SJSA1 (cell line): ENCODE measurements around the gene IL21R. TPM values are rescaled to one million over a fixed set of nuclear protein-coding genes. Genes with fewer than 3 reads are reported as not detected.
"Not testable (repeated sequence)": the region's sequence is repeated elsewhere in the genome, so short reads cannot be mapped to it uniquely, and the experiment has no call there.

Experiments
- DNase-seq, 2 experiments: peaks; one replicate each; pipeline ENCODE4 v3.0.0-alpha.2; 2015 to 2020; ENCODE audit warnings: low spot score in 2 of 2, low read depth in 1 of 2
- H3K27ac ChIP-seq: fragments of 250-450 bp; sonication (Bioruptor Pico); 2 replicates; pipeline ENCODE4 v1.5.1; 2020; ENCODE audit warnings: mild to moderate bottlenecking, moderate library complexity
- H3K27me3 ChIP-seq: fragments of 250-450 bp; sonication (Bioruptor Pico); replicated peaks from 2 replicates; pipeline ENCODE4 v1.5.1; 2020; ENCODE audit warnings: mild to moderate bottlenecking, moderate library complexity
- H3K36me3 ChIP-seq: fragments of 250-450 bp; sonication (Bioruptor Pico); 2 replicates; pipeline ENCODE4 v1.5.1; 2020; ENCODE audit warnings: mild to moderate bottlenecking
- H3K4me1 ChIP-seq: fragments of 250-450 bp; sonication (Bioruptor Pico); replicated peaks from 2 replicates; pipeline ENCODE4 v1.6.1; 2021; ENCODE audit warnings: mild to moderate bottlenecking
- H3K4me3 ChIP-seq: fragments of 250-450 bp; sonication (Bioruptor Pico); 2 replicates; pipeline ENCODE4 v1.5.1; 2020; ENCODE audit warnings: mild to moderate bottlenecking
- H3K9me3 ChIP-seq: fragments of 250-450 bp; sonication (Bioruptor Pico); replicated peaks from 2 replicates; pipeline ENCODE4 v1.5.1; 2020; ENCODE audit warnings: mild to moderate bottlenecking
- total RNA-seq: library from RNA; depleted of rRNA; stranded (reverse); fragments of >200 nt; shearing (Covaris generic); gene quantifications from 2 replicates; pipeline ENCODE4 v1.2.3, GENCODE V29; 2014

IL21R gene
- total RNA-seq, 1 experiment from 2014 or later = 0.34 TPM

DNA sequence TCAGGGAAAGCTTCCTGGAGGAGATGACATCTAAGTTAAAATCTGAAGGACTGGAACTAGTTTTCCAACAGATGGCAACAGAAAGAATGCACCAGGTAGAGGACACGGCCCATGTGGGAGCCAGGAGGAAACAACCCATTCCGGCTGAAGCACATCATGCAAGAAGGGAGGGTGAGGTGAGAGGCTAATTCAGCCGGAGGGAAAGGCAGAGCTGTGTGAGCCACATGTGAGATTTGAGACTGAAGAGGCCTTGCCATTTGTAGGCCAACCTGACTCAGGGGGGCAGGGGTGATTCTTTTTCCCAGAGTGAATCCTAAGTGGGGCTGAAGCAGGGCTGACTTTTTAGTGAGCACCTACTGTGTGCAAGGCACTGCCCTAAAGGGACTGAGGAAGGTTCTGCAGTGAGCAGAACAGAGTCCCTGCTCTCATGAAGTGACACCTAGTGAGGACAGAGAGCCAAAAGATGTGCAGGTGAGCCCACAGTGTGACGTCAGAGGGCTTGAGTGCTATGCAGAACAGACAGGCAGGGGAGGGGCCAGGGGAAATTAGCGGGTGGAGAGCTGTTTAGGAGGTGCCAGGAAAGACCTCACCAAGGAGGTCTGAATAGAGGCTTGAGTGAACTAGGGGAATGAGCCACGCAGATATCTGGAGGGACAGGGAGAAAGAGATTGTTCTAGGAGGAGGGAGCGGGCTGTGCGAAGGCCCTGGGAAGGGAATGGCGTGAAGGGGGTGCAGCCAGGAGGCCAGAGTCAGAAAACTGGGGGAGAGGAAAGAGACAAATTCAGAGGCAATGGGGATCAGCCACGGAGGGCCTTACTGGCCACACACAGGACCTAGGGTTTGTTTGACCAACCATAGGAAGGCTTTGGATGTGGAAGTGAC lies 19.8 kb upstream of the IL21R start:
- Histone ChIP-seq H3K9me3 (no peaks in the 10 kb centered on the region), H3K4me1 (no peaks in the 10 kb centered on the region), H3K27ac (no peak overlapping the region), H3K27me3 (peaks cover 4% of the 10 kb centered on the region; the same call in 1 of the 2 replicates), H3K4me3 (no peak overlapping the region), H3K36me3 (no peaks in the 10 kb centered on the region)
- no peak for DNase-seq

DNA sequence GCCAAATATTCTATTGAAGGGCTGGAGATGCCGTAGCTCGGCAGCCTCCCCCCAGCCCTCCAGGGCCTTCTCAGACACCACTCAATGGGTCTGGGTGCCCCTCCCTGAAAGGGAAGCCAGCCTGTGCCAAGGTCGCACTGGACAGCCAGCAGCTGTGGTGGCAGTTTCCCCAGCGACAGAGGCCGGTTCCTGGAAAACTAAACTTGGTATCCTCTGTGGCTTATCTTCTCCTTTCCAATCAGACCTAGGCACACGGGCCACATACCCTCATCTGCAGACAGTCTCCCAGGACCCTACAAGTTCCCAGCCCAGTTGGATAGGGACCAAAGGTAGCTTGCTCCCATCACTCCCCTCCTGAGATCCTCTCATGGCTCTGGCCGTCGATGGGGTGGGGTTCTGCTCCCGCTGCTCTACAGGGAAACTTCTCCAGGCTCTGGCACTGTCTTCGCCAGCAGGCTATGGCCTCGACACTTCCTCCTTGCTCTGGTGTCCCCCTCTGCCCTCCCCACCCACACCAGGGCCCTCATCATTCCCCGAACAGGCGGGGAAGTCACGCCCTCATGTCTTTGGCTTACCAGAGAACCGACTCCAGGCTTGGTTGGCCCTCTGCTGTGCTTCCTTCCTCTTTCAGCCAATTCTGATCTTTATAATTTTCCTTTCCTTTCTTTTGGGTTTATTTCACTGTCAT lies 18.3 kb upstream of the IL21R start:
- DNase-seq = no peak
- H3K4me1 ChIP-seq = no peaks in the 10 kb centered on the region
- no peak overlapping the region for H3K4me3 ChIP-seq
- H3K27ac ChIP-seq = no peak overlapping the region
- H3K36me3 ChIP-seq = no peaks in the 10 kb centered on the region
- no peaks in the 10 kb centered on the region for H3K9me3 ChIP-seq
- H3K27me3 ChIP-seq = 0 out of 2 replicates have a peak, but pooled peaks cover 4% of the 10 kb centered on the region

DNA sequence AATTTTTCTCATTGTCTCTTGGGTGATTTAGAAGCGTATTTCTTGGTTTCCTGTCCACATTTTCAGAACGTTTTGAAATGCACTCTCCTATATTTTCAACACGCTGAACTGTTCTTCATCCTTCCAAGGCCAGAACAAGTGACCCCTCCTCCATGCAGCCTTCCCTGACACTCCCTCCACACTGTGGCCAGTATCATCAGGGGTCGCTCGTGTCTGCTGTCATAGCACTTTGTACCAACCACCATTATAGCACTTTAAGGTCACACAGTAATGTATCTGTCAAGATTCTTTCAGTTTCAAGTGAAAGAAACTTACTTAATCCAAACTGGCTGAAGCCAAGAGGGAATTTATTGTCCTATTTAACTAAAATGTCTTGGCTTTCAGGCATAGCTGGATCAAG lies 17.5 kb upstream of the IL21R start:
- Histone ChIP-seq H3K4me1 (no peaks in the 10 kb centered on the region), H3K27me3 (0 out of 2 replicates have a peak, but pooled peaks cover 4% of the 10 kb centered on the region), H3K27ac (no peak overlapping the region), H3K4me3 (no peak overlapping the region), H3K9me3 (no peaks in the 10 kb centered on the region), H3K36me3 (no peaks in the 10 kb centered on the region)
- no peak for DNase-seq

DNA sequence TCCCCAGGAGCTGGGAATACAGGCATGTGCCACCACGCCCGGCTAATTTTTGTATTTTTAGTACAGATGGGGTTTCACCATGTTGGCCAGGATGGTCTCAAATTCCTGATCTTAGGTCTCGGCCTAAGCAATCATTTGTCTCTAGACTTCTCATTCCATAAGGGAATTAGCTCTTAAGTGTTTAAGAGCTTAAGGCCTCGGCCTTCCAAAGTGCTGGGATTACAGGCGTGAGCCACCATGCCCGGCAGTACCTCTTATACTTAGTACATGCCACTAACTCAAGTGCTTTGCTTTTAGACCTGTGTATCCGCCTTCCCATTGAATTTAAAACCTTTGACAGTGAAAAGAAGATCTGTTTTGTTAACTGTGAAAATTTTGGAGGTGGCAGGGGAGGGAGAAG lies 16.6 kb upstream of the IL21R start:
- H3K9me3 ChIP-seq = no peaks in the 10 kb centered on the region; the same call in 1 of the 2 replicates
- H3K27me3 ChIP-seq = peaks cover 7% of the 10 kb centered on the region; the same call in 1 of the 2 replicates
- DNase-seq = no peak
- H3K4me3 ChIP-seq = no peak overlapping the region
- no peaks in the 10 kb centered on the region for H3K36me3 ChIP-seq
- no peak overlapping the region for H3K27ac ChIP-seq
- H3K4me1 ChIP-seq = no peaks in the 10 kb centered on the region

DNA sequence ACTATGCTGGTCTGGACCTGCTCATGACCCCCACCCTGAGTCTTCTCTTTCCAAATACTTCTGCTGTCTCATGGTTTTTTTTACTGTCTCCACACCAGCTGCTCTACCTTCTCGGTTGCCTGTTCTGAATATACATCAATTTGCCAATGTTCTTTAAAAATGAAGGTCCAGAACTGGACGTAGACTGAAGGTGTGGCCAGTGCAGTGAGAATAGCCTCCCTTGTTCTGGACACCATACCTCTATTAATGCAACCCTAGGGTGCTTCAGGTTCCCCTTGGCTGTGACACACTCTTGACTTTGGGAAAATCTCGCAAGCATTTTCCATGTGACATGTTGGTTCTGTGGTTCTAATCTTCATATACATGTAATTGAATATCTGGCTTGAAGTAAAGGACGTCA lies 15.3 kb upstream of the IL21R start:
- Histone ChIP-seq H3K27ac (no peak overlapping the region), H3K9me3 (no peaks in the 10 kb centered on the region; the same call in 1 of the 2 replicates), H3K4me1 (no peaks in the 10 kb centered on the region), H3K27me3 (peaks cover 12% of the 10 kb centered on the region; the same call in 1 of the 2 replicates), H3K36me3 (no peaks in the 10 kb centered on the region), H3K4me3 (no peak overlapping the region)
- no peak for DNase-seq

DNA sequence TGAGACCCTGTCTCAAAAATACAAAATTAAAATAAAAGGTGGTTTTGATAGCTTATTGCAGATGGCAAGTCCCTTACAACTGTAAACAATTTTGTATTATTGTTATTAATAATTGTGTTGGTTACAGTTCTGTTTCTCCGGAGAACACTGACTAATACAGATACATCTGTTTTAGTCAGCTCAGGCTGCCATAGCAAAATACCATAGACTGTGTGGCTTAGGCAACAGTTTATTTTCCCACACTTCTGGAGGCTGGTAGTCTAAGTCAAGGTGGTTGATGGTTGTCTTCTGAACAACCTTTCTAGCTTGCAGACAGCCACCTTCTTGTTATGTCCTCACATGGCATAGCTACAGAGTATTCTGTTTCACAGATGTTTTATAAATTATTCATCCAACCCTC lies 14.2 kb upstream of the IL21R start:
- Histone ChIP-seq H3K27me3 (peaks cover 12% of the 10 kb centered on the region; the same call in 1 of the 2 replicates), H3K4me1 (no peaks in the 10 kb centered on the region), H3K36me3 (no peaks in the 10 kb centered on the region), H3K9me3 (no peaks in the 10 kb centered on the region; the same call in 1 of the 2 replicates), H3K27ac (no peak overlapping the region), H3K4me3 (no peak overlapping the region)
- no peak for DNase-seq

DNA sequence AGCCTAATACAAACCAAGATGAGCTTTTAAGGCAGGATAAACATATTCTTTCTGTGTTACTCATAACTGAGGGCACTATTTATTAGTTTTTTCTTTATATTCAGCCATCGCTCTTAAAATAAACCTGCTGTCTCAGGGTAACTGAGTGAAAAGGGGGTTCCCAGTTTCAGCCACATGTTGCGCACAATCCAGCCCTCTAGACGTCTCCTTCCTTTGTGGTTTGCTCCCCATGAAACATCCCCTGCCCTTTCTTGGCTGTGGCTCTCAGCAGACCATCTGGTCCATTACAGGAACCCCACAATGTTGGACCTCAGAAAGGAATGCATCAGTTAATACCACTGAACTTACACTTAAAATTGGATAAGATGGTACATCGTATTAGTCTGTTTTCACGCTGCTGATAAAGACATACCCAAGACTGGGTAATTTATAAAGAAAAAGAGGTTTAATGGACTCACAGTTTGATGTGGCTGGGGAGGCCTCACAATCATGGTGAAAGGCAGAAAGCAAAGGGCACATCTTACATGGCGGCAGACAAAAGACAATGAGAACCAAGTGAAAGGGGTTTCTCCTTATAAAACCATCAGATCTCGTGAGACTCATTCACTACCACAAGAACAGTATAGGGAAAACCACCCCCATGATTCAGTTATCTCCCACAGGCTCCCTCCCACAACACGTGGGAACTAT lies 12.6 kb upstream of the IL21R start:
- no peak for DNase-seq
- H3K27me3 ChIP-seq = peaks cover 12% of the 10 kb centered on the region; the same call in 1 of the 2 replicates
- no peak overlapping the region for H3K4me3 ChIP-seq
- no peaks in the 10 kb centered on the region for H3K4me1 ChIP-seq
- H3K36me3 ChIP-seq = no peaks in the 10 kb centered on the region
- H3K27ac ChIP-seq = no peak overlapping the region
- H3K9me3 ChIP-seq = no peaks in the 10 kb centered on the region; the same call in 1 of the 2 replicates

DNA sequence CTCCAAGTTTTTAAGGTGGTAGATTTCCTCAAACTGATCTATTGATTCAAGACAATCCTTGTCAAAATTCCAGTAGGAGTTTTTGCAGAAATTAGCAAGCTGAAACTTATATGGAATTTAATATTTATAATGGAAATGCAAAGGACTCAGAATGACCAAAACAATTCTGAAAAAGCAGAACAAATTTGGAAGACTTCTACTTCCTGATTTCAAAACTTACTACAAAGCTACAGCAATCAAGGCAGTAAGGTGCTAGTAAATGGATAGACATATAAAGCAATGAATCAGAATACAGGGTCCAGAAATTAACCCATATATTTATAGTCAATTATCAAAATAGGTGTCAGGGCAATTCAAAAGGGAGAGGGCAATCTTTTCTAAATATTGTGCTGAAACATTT lies 11.8 kb upstream of the IL21R start:
- DNase-seq = no peak
- peaks cover 8% of the 10 kb centered on the region; the same call in 1 of the 2 replicates for H3K27me3 ChIP-seq
- H3K4me1 ChIP-seq = no peaks in the 10 kb centered on the region
- H3K36me3 ChIP-seq = no peaks in the 10 kb centered on the region
- no peak overlapping the region for H3K27ac ChIP-seq
- no peak overlapping the region for H3K4me3 ChIP-seq
- no peaks in the 10 kb centered on the region; the same call in 1 of the 2 replicates for H3K9me3 ChIP-seq

DNA sequence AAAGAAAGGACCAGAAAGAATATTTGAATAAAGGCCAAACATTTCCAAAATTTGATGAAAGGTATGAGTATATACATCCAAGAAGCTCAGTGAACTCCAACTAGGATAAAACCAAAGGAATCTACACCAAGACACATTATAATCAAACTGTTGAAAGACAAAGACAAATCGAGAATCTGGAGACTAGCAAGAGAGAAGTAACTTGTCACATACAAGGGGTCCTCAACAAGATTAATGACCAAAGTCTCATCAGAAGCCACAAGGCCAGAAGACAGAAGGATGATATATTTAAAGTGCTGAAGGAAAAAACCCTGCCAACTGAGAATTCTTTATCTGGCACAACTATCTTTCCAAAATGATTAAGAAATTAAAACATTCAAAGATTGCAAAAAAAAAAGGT lies 9.3 kb upstream of the IL21R start:
- no peaks in the 10 kb centered on the region for H3K36me3 ChIP-seq
- H3K4me3 ChIP-seq = no peak overlapping the region
- H3K27me3 ChIP-seq = peaks cover 8% of the 10 kb centered on the region; the same call in 1 of the 2 replicates
- no peaks in the 10 kb centered on the region for H3K4me1 ChIP-seq
- no peak for DNase-seq
- no peaks in the 10 kb centered on the region; the same call in 1 of the 2 replicates for H3K9me3 ChIP-seq
- no peak overlapping the region for H3K27ac ChIP-seq

DNA sequence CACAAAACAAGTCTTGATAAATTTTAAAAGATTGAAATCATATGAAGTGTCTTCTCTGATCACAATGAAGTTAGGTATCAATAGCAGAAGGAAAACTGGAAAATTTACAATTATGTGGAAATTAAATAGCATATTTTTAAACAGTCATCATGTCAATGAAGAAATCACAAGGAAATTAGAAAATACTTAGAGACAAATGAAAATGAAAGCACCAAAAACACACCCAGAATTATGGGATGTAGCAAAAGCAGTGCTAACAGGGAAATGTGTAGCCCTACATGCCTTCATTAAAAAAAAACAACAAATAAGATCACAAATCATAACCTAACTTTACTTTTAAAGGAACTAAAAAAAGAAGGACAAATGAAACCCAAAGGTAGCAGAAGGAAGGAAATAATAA lies 7.5 kb upstream of the IL21R start:
- Histone ChIP-seq H3K4me1 (no peaks in the 10 kb centered on the region), H3K27me3 (peaks cover 8% of the 10 kb centered on the region; the same call in 1 of the 2 replicates), H3K27ac (no peak overlapping the region), H3K9me3 (no peaks in the 10 kb centered on the region; the same call in 1 of the 2 replicates), H3K36me3 (no peaks in the 10 kb centered on the region), H3K4me3 (no peak overlapping the region)
- no peak for DNase-seq

DNA sequence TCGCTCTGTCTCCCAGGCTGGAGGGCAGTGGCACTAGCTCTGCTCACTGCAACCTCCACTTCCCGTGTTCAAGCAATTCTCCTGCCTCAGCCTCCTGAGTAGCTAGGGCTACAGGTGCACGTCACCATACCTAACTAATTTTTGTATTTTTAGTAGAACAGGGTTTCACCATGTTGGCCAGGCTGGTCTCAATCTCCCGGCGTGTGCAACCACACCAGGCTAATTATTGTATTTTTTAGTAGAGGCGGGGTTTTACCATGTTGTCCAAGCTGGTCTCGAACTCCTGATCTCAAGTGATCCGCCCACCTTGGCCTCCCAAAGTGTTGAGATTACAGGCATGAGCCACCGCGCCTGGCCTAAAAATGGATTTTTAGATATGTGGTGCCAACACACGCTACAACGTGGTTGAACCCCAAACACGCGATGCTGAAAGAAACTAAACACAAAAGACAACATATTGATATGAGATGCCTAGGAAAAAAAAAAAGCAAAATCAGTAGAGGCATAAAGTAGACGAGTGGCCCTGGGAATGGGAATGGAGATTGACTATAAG lies 3.6 kb upstream of the IL21R start:
- H3K4me1 ChIP-seq = peaks cover 24% of the 10 kb centered on the region
- H3K27me3 ChIP-seq, DNase-seq, H3K27ac ChIP-seq, H3K36me3 ChIP-seq, H3K4me3 ChIP-seq, H3K9me3 ChIP-seq: not testable (repeated sequence)

DNA sequence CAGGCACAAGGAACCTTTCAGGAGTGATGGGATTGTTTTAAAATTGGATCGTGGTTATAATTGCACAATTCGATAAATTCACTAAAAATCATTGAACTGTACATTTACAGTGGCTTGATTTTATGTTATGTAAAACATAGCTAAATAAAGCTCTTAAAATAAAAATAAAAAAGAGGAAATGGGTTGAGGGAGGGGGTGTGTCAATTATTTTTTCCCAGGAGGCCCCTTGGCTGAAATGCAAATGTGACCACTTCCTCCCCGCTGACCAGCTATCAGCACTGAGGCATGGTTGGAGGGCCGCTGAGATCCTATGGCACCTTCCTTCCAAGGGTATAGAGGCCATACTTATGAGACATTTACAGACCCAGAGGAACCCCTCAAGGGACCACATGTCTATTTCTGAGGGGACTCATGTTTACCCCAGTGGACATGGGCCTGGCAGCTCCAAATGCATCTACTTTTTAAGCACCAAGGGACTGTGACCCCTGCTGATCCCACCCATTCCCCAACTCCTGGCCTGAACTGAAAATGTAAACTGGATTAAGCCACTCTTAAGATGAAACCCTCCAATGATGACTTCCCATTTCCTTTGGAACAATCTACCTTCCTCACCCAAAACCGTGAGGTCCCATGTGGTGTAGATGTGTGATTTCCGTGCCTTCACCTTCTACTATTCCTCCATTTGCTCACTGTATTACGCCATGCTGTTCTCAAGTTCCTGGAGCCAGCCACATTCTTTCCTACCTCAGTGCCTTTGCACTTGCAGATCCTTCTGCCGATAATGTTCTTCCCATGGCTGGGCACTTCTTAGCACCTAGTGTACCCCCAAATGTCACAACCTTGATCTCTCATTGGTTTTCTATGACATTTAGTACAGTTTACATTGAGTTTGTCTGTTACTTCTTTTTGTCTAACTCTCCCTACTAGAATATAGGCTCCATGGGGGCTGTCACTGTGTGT lies 2.8 kb upstream of the IL21R start:
- H3K4me1 ChIP-seq = peaks cover 24% of the 10 kb centered on the region
- no peak overlapping the region for H3K4me3 ChIP-seq
- DNase-seq = no peak
- no peaks in the 10 kb centered on the region for H3K27me3 ChIP-seq
- no peaks in the 10 kb centered on the region for H3K9me3 ChIP-seq
- no peak overlapping the region for H3K27ac ChIP-seq
- no peaks in the 10 kb centered on the region for H3K36me3 ChIP-seq
